Common myeloid progenitor, CD34-positive (primary cell): ENCODE measurements around the gene NR2C1.
"Not testable (repeated sequence)": the region's sequence is repeated elsewhere in the genome, so short reads cannot be mapped to it uniquely, and the experiment has no call there.

ENCODE experiments used
- CTCF ChIA-PET: fragments of 350-600 bp; sonication (Branson Sonifier 250); formaldehyde crosslinking; loops from one replicate; lab custom pipeline; 2021; ENCODE audit warnings: antibody characterized with exemption; lab: Charles Lee
- POLR2A ChIA-PET: fragments of 350-600 bp; sonication (Branson Sonifier 250); formaldehyde crosslinking; loops from one replicate; lab custom pipeline; 2021; ENCODE audit warnings: antibody characterized with exemption; lab: Charles Lee
- DNase-seq, 3 donors: peaks; one replicate each; pipeline versions ENCODE4 v3.0.0 to v3.0.0-alpha.2; 2013
- H3K27ac ChIP-seq, 2 experiments: 1 replicate in 1 of 2; 2 replicates in 1 of 2; pipeline ENCODE4 v1.7.0; 2013; ENCODE audit warnings: inconsistent platforms in 2 of 2, low read length in 2 of 2, mild to moderate bottlenecking in 2 of 2, low read depth in 1 of 2, moderate library complexity in 1 of 2; ENCODE audit not compliant: severe bottlenecking in 2 of 2, insufficient read depth in 1 of 2, poor library complexity in 1 of 2
- H3K27me3 ChIP-seq, 5 experiments: replicated peaks in 2 of 5; 1 replicate in 3 of 5; 2 replicates in 2 of 5; pipeline versions ENCODE4 v1.6.1 to v1.7.0; 2013; ENCODE audit warnings: low read length in 4 of 5, mild to moderate bottlenecking in 2 of 5, moderate library complexity in 2 of 5, inconsistent platforms in 1 of 5; ENCODE audit not compliant: insufficient read depth in 5 of 5, control insufficient read depth in 4 of 5
- H3K36me3 ChIP-seq, 4 experiments: 1 replicate in 2 of 4; 2 replicates in 2 of 4; pipeline versions ENCODE4 v1.6.1 to v1.7.0; 2013; ENCODE audit warnings: low read length in 3 of 4, control low read depth in 1 of 4, mild to moderate bottlenecking in 1 of 4; ENCODE audit not compliant: control insufficient read depth in 4 of 4, insufficient read depth in 4 of 4
- H3K4me1 ChIP-seq, 4 experiments: 1 replicate in 3 of 4; 2 replicates in 1 of 4; pipeline versions ENCODE4 v1.6.1 to v1.7.1; 2013; ENCODE audit warnings: low read length in 3 of 4, mild to moderate bottlenecking in 3 of 4, control low read depth in 1 of 4, inconsistent platforms in 1 of 4, moderate library complexity in 1 of 4; ENCODE audit not compliant: control insufficient read depth in 4 of 4, insufficient read depth in 4 of 4; ENCODE audit errors: control extremely low read depth in 1 of 4
- H3K4me3 ChIP-seq, 7 experiments: 1 replicate in 4 of 7; 2 replicates in 3 of 7; pipeline versions ENCODE4 v1.5.1 to v1.7.0; 2013; ENCODE audit warnings: mild to moderate bottlenecking in 7 of 7, low read length in 6 of 7, moderate library complexity in 6 of 7, inconsistent platforms in 2 of 7, low read depth in 2 of 7, control low read depth in 1 of 7; ENCODE audit not compliant: insufficient read depth in 4 of 7, control insufficient read depth in 1 of 7; ENCODE audit errors: extremely low read depth in 1 of 7
- H3K9me3 ChIP-seq, 5 experiments: 1 replicate in 4 of 5; 2 replicates in 1 of 5; pipeline versions ENCODE4 v1.6.1 to v1.7.1; 2013; ENCODE audit warnings: low read length in 4 of 5, mild to moderate bottlenecking in 2 of 5, inconsistent platforms in 1 of 5, low read depth in 1 of 5, moderate library complexity in 1 of 5; ENCODE audit not compliant: control insufficient read depth in 4 of 5, insufficient read depth in 2 of 5; ENCODE audit errors: control extremely low read depth in 1 of 5
- WGBS: methylation state at CpG from one replicate; pipeline ENCODE4 v1.1.5; 2013; ENCODE audit not compliant: insufficient coverage; 5-methylcytosine and 5-hydroxymethylcytosine counted together

Gene NR2C1

DNA sequence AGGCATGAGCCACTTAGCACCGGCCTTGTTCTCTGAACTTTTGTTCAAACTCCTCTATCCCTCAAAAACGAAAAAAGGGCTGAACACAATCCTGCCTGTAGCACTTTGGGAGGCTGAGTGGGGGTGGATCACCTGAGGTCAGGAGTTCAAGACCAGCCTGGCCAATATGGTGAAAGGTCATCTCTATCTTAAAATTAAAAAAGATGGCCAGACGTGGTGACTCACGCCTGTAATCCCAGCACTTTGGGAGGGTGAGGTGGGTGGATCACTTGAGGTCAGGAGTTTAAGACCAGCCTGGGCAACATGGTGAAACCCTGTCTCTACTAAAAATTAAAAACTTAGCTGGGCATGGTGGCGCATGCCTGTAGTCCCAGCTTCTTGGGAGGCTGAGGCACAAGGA, 28.5 kb upstream of the NR2C1 start:
- POLR2A ChIA-PET, H3K36me3 ChIP-seq, DNase-seq, H3K4me3 ChIP-seq, H3K9me3 ChIP-seq, H3K27me3 ChIP-seq, H3K27ac ChIP-seq, H3K4me1 ChIP-seq: not testable (repeated sequence)
- WGBS = 95% methylated on average over 2 of the region's 5 CpGs
- CTCF ChIA-PET = interaction anchor here (2.1 kb wide), 1 partner anchor 11 kb away, joined by 7 read pairs; no protein-coding TSS in a partner anchor

- Histone ChIP-seq H3K4me3 (no peak overlapping the region), H3K27me3 (no peaks in the 10 kb centered on the region), H3K9me3 (no peaks in the 10 kb centered on the region), H3K27ac (no peak overlapping the region), H3K4me1 (peaks cover 0 to 3% (median 0%) of the 10 kb centered on the region in 4 experiments), H3K36me3 (peaks cover 0 to 6% (median 0%) of the 10 kb centered on the region in 4 experiments)
- 94% methylated on average over 7 of the region's 11 CpGs for WGBS
- DNase-seq = peak in 2 of 3 donors; percentile 30 to 55
- CTCF ChIA-PET = no interaction called here
- POLR2A ChIA-PET = interaction anchor here (0.6 kb wide), 1 partner anchor 425 kb away, joined by 4 read pairs; no protein-coding TSS in a partner anchor
Observed at GRCh38 chr12:95100264-95101190, 27.1 kb upstream of the NR2C1 start.

DNA sequence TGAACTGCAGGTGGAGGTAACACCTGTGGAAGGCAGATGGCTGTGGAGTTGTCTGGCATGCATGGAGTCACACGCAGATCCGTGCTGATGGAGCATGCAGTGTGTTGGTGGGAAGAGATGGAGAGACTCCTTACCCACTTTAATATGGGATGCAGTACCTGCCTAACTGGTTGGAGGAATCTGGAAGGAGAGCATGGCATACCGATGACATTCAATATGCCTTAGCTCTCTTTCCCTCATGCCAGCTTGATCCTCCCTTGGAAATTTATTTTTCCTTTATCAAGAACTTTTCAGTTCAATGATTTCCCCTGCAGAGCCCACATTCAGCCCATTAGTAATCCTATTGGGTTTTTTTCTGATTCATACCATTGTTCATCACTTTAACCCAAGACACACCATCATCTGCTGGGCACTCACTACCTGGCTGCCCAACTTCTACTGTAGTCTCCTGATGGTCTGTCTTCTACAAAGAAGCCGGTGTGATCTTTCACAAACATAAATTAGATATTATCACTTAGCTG, 25.9 kb upstream of the NR2C1 start:
- Histone ChIP-seq H3K4me1 (peaks cover 0 to 3% (median 0%) of the 10 kb centered on the region in 4 experiments), H3K27me3 (no peaks in the 10 kb centered on the region), H3K4me3 (no peak overlapping the region), H3K36me3 (peaks cover 0 to 6% (median 0%) of the 10 kb centered on the region in 4 experiments), H3K27ac (no peak overlapping the region), H3K9me3 (no peaks in the 10 kb centered on the region)
- POLR2A ChIA-PET = no interaction called here
- CTCF ChIA-PET = interaction anchor here (0.7 kb wide), 2 partner anchors 20 to 33 kb away, joined by 3 to 4 read pairs; no protein-coding TSS in a partner anchor
- WGBS = 100% methylated on average over 1 of the region's 4 CpGs
- DNase-seq = no peak

DNA sequence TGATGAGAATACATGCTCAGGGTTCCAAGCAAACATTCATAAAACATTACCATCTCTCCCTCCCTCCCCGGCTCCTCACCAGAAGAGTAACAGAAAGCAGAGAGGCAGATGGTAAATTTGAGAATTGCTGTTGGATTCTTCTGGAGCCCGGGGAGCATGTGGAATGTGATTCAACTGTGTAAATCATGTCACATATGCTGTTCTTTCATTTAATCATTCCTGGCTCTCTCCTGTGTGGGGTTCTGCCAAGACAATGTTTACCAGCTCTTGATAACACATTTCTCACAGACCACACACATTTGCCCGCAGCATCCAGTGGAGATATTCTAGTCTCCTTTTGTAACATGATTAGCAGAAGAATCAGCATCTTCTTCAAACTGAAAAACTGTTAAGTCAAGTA, 23.4 kb upstream of the NR2C1 start:
- no peaks in the 10 kb centered on the region for H3K27me3 ChIP-seq
- H3K4me3 ChIP-seq = no peak overlapping the region
- DNase-seq = no peak
- no peaks in the 10 kb centered on the region for H3K9me3 ChIP-seq
- no peak overlapping the region for H3K27ac ChIP-seq
- CTCF ChIA-PET = no interaction called here
- no CpG with 5 or more reads among the region's 3 CpGs for WGBS
- peaks cover 0 to 3% (median 0%) of the 10 kb centered on the region in 4 experiments for H3K4me1 ChIP-seq
- peaks cover 0 to 11% (median 0%) of the 10 kb centered on the region in 4 experiments for H3K36me3 ChIP-seq
- POLR2A ChIA-PET = no interaction called here

- Histone ChIP-seq H3K27me3 (no peaks in the 10 kb centered on the region), H3K27ac (no peak overlapping the region), H3K36me3 (peaks cover 0 to 11% (median 0%) of the 10 kb centered on the region in 4 experiments), H3K9me3 (no peaks in the 10 kb centered on the region), H3K4me3 (no peak overlapping the region), H3K4me1 (peaks cover 0 to 3% (median 0%) of the 10 kb centered on the region in 4 experiments)
- 100% methylated on average over 2 of the region's 2 CpGs for WGBS
- CTCF ChIA-PET = no interaction called here
- DNase-seq = no peak
- POLR2A ChIA-PET = no interaction called here
Observed at GRCh38 chr12:95096378-95096777, 23.0 kb upstream of the NR2C1 start.

DNA sequence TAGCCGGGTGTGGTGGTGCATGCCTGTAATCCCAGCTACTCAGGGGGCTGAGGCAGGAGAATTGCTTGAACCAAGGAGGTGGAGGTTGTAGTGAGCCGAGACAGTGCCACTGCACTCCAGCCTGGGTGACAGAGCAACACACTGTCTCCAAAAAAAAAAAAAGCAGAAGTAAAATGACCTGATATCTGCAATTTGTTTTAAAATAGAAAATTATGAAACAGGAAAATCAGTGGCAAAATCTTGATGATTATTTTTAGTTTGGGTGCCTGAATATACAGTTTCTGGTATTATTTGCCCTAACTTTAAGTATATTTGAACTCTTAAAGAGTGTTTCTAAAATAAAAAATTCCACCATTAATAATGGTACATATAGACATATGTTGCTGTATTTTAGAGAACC, 22.4 kb upstream of the NR2C1 start:
- CTCF ChIA-PET = interaction anchor here (0.6 kb wide), 1 partner anchor 329 kb away, joined by 3 read pairs; no protein-coding TSS in a partner anchor
- H3K27ac ChIP-seq, H3K27me3 ChIP-seq, DNase-seq, H3K4me1 ChIP-seq, H3K9me3 ChIP-seq, H3K4me3 ChIP-seq: not testable (repeated sequence)
- H3K36me3 ChIP-seq = peaks cover 0 to 11% (median 0%) of the 10 kb centered on the region in 4 experiments
- POLR2A ChIA-PET = interaction anchor here (0.6 kb wide), 1 partner anchor 221 kb away, joined by 3 read pairs; no protein-coding TSS in a partner anchor
- 22% methylated on average over 1 of the region's 2 CpGs for WGBS

DNA sequence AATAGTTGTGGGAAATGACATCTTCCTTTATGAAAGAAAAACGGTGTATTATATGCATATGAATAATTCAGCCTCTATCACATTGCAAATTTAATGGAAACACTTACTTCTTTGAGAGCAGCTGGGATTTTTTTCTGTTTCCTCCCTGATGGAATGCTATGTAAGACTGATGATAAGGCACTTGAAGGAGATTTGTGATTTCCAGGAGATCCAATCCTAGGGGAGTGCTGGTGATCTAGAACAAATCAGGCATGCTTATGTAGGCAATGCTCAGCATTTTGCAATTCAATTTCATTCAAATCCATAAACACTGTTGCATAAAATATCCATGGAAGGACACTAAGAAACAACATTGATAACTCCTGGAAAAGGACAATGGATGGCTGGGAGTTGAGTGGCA, 16.0 kb upstream of the NR2C1 start:
- no CpG with 5 or more reads among the region's 1 CpG for WGBS
- peaks cover 0 to 23% (median 0%) of the 10 kb centered on the region in 4 experiments for H3K36me3 ChIP-seq

More for the DNA sequence above, 16.0 kb upstream of the NR2C1 start:
- Histone ChIP-seq H3K4me3 (no peak overlapping the region), H3K9me3 (no peaks in the 10 kb centered on the region), H3K27me3 (no peaks in the 10 kb centered on the region), H3K27ac (no peak overlapping the region), H3K4me1 (peaks cover 0 to 8% (median 0%) of the 10 kb centered on the region in 4 experiments)
- no peak for DNase-seq
- CTCF ChIA-PET = no interaction called here
- POLR2A ChIA-PET = no interaction called here
